NOMO-1 (cell line): ENCODE data around the gene SCN4B.

Experiments
- DNase-seq, 2 experiments: peaks; one replicate each; lab custom pipeline; 2025; ENCODE audit not compliant: unreplicated experiment in 2 of 2; lab: John Stamatoyannopoulos, UW

Gene SCN4B

DNA sequence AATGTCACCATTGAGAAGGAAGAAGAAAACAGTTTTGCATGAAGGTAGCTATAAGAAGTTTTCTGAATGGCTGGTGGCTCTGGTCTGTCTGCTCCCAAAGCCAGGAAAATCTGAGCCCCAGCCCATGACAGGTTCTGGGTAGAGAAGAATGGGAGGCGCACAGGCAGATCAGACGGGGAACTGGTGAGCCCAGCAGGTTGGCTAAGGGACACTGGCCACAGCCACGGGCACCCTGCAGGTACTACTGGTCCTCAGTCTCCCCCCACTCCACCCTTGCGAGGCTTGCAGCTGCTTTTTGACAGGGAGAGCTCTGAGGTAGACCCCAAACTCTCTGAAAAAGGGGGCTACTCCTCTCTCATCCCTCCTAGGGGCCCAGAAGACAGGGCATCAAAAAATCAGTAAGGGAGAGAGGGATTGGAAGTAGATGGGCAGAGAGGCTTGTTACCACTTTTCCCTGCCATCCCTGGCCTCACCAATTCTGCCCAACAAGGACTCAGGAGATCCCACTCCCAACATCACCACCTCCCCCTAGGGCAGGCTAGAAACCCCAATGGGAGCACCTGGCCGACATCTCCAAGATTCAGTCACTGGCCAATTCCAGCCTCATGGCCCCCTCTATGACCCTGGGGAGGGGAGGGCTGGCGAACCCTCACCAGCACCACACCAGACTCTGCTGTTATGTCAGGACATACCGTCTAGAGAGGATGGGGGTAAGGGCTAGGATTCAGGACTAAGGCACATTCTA lies 17.4 kb downstream of the SCN4B start:
- no peak for DNase-seq

DNA sequence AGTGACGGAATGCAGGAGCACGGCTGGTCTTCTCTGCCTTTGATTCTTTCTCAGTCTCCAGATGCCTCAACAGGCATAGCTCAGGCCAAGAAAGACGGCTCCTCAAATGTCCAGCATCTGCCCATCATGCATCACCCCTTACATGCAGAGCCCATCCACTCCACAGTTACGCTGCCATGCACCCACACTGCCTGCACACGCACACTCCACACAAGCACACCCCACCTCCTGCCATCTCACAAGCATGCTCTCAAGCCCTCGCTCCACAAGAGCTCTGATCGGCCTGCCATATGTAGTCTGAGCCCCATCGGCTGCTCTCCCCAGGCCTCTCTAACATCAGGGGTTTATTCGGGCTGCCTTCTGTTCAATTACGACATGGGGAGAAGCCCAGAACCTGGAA lies 18.8 kb downstream of the SCN4B start:
- no peak for DNase-seq

DNA sequence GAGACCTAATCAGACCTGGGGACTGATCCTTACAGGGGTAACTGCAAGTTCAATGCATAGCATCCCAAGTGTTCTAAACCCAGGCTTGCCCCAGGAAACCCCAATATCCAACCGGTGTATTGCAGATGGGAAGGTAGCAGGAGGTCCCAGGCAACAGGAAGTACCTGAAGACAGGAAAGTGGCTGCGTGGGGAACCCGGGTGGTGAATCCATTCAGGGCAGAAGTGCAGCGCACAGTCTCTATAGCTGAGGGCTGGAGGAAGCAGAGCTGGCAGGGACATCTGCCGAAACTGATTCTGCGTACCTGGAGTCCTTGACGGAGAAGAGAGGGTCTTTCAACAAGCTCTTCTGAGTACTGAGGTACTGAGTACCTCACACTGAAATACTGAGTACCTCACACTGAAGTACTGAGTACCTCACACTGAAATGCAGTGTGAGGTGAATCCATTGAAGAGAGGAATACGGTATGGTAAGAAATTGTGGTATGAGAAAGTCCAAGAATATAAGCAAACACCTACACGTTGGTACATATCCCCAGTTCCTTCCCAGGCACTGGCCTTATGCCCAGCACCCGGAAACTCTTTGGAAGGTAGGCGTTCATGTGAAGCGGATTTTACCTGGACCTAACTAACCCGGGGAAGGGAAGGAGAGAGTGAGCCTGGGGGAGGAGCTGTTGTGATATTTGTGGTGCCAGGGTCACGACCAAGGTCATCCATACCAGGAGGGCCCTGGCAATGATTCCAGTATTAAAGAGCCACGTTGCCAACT lies 20.1 kb downstream of the SCN4B start:
- no peak for DNase-seq

DNA sequence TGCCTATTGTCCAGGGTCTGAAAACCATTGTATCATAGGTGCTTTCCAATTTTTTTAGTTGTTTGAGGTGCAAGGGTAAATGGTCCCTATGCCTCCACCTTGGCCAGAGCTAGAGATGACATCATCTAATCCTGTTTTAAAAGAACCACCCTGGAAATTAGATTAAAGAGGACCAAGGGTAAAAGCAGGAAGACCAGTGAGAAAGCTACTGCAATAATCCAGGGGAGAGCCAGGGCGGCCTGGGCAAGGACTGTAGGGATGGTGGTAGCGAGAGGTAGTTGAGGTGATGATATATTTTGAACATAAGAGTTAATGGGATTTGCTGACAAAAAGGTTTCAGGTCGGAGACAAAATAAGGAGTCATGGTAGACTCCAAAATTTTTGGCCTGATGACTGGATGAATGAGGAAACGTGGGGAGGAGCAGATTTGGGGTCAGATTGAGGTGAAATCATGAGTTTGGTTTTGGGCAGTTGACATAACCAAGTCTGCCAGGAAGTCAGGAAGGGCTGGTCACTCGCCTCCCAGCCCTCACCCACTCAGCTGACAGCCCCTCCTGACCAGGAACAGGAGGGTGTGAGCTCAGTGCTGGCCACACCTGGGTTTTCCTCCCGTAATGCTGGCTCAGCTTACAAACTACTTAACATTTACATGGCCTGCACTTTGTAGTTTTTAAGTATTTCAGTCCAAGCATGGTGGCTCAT lies 23.0 kb downstream of the SCN4B start:
- no peak for DNase-seq

DNA sequence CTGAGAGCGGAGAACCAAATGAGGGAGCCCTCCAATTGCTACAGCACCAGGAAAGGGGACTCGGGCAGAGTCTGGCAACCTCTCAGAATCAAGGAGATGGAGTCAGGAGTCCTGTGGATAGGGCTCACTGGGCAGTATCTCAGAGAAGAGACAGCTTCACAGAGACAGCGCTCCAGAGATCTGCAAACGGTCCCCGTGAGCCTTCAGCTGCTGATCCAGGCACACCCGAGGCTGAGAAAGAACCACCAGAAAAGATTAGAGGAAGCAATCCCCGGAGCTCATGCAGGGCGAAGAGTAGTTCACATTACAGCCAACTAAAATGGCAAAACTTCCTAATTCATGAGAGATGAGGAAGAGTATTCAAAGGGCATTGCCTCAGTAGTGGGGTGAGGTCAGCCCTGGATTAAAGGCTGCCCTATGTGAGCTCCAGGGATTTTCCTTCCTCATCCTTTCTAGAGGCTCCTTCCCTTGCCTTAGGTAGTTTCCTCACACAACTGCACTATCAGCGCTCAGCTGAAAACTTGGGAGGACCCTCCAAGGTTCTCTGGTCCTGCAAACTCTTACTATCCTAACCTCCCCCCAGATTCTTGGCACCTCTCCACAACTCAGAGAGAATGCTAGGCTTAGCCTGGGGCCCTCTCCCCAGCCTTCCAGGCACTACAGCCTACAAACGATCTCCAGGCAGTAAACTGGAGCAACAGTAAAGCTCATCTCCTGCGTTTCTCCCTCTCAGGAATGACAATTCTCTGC lies 23.7 kb downstream of the SCN4B start:
- DNase-seq = peak; percentile 6 to 57

DNA sequence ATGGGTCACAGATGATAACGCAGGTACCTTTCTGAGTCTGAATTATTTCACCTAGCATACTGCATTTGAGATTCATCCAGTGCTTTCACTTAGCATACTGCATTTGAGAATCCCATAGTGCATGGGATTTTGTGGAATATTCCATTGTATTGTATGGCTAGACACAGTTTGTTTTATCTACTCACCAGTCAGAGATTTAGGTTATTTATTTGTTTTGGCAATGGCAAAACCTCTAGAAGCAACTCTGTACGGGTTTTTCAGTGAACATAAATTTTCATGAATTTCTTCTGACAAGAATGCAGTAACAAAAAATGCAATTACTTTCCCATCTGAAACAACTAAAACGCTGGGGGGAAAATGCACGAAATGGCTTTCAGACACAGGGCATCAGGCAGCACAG lies 24.3 kb downstream of the SCN4B start:
- DNase-seq = no peak

DNA sequence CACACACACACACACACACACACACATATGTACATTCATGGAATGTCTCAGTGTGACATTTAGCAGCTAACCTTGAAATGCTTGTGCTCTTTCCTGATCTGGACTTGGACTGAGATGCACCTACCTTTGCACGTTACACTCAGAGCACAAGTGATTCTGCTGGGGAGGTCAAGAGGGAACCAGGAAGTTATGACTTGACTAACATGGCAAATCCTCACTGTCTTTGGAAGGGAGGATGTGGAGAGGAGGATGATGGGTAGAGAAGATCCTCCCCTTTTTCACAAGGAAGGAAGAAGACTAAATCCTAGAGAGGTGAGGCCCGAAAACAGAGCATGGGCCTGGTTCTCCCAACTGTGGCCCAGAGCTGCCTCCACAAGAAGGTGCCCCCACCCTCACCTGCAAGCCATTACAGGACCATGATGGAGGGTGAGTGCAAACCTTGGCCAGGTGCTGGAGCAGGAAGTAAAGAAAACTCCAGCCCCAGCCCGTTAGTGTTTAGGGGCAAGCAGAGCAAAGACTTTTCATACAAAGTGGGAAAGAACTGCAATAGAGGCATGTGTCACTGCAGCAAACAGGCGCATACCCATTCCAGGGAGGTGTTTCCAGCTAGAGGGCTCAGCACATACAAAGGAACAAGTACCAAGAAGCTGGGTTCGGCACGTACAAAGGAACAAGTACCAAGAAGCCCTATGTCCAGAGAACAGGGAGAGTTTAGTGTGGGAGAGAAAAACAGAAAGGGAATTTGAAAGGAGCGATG lies 26.4 kb downstream of the SCN4B start:
- no peak for DNase-seq

DNA sequence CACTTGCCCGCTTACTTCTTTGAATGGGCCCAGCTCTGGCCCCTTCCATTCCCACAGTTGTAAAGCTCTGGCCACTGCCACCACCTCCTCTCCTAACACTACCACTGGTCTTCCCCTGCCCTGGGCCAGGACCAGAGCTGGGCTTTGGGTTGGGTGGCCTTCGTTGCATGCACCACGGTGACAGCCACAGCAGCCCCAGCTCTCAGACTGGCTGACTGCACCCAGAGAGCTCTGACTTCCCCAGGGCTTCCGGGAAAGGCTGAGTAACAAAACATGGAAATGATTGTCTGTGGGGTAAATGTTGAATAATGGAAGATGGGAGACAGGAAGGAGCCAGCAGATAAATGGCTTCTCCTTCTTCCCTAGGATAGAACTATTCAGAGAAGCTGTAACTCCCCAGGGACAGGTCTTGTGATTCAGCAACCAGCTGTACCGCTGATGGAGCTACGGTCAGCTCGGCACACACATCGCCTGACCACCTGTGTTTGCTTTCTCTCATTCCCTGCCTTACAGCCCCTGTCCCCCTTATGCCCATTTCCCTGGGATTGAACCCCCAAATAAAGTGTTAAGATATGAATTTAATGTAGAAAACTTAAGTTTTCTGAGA lies 27.6 kb downstream of the SCN4B start:
- DNase-seq = no peak

DNA sequence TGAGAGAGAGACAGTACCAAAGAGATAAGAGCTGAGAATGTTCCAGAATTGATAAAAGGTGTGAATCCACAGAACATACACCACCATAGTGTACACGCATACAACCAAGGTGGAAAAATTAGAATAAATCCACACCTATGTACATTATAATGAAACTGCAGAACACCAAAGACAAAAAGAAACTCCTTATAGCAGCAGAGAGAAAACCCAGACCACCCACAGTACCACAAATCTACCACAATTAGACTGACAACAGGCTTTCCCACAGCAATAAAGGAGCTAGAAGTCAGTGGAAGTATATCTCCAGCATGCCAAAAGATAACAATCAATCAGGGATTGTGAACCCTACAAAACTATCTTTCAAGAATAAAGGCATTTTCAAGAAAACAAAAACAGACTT lies 31.8 kb downstream of the SCN4B start:
- DNase-seq = no peak

DNA sequence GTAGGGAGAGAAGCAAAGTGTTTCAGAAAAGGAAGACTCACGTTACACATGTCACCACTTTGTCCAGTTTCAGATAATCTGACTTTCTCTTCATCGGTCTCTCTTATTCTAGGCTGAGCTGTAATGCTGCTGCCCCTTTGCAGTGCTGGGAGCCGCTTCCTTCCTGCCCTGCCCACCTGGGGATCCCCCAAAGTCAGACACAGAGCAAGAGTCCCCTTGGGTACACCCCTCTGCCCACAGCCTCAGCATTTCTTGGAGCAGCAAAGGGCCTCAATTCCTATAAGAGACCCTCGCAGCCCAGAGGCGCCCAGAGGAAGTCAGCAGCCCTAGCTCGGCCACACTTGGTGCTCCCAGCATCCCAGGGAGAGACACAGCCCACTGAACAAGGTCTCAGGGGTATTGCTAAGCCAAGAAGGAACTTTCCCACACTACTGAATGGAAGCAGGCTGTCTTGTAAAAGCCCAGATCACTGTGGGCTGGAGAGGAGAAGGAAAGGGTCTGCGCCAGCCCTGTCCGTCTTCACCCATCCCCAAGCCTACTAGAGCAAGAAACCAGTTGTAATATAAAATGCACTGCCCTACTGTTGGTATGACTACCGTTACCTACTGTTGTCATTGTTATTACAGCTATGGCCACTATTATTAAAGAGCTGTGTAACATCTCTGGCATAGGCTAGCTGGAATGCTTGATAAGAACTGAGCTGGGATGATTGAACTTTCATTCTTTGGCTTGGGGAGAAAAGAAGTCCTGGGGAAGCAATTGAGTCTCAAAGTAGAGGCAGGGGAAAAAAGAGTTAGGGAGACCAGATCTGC lies 34.6 kb downstream of the SCN4B start:
- DNase-seq = no peak

DNA sequence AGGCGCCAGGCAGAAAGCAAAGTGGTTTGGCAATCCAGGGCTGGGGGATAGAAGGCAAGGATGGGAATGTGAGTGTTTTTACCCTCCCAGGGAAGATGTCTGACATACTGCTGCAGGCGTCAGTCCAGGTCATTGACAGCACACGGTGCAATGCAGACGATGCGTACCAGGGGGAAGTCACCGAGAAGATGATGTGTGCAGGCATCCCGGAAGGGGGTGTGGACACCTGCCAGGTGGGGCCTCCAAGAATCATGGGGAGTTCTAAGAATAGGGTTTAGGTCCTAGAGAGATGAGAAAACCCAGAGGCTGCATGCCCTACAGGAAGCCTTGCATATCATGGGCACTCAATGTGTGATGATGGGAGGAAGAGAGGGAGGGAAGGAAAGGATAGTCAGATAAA lies 37.6 kb downstream of the SCN4B start:
- no peak for DNase-seq

DNA sequence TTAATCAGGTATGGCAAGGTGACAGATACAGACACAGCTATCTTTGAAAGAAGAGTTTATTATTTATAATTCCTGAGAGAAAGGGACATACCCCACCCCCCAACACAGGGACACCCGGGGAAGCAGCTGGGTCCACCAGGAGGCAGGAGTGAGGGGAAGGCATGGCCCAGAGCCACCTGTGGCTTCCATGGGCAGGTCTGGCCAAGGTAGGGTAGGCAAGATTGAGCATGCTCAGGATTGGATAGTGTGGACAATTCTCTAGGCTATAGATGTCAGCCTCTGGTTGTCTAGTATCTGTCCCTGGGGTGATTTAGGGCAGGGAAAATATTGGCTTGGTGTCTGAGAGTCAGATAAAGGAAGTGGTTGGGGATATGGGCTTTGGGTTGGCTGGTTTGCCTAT lies 38.4 kb downstream of the SCN4B start:
- no peak for DNase-seq

DNA sequence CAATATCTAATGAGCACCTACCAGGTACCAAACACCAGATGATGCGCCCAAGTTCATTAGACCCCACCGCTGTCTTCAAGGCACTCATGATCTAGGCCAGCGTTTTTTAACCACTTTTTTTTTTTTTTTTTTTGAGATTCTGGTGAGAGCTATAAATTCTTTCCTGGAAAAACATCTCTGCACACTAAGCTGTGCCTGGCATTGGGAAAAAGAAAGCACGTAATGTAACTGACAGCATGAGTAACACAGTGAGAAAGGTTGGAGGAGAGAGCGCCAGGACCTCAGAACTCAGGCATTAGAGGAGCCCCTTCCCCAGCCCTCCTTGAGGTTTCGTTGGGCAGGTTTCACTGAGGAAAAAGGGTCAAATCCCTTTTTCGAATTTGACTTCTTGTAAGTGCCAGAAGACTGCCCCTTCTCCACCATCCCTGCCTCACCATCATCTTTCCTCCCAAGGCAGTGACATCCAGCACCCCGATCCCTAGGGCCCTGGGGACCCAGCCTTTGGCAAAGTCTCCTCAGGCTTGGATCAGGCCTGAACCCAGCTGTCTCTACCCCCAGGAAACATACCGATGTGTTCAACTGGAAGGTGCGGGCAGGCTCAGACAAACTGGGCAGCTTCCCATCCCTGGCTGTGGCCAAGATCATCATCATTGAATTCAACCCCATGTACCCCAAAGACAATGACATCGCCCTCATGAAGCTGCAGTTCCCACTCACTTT lies 39.8 kb downstream of the SCN4B start:
- no peak for DNase-seq

DNA sequence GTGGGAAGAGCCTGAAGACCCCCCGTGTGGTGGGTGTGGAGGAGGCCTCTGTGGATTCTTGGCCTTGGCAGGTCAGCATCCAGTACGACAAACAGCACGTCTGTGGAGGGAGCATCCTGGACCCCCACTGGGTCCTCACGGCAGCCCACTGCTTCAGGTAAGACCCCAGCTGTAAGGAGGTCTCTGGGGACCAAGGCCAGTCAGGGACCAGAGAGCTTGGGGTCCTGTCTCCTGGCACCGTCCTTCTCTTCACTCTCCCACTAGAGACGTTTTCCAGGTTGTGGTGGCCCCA lies 40.9 kb downstream of the SCN4B start:
- no peak for DNase-seq

DNA sequence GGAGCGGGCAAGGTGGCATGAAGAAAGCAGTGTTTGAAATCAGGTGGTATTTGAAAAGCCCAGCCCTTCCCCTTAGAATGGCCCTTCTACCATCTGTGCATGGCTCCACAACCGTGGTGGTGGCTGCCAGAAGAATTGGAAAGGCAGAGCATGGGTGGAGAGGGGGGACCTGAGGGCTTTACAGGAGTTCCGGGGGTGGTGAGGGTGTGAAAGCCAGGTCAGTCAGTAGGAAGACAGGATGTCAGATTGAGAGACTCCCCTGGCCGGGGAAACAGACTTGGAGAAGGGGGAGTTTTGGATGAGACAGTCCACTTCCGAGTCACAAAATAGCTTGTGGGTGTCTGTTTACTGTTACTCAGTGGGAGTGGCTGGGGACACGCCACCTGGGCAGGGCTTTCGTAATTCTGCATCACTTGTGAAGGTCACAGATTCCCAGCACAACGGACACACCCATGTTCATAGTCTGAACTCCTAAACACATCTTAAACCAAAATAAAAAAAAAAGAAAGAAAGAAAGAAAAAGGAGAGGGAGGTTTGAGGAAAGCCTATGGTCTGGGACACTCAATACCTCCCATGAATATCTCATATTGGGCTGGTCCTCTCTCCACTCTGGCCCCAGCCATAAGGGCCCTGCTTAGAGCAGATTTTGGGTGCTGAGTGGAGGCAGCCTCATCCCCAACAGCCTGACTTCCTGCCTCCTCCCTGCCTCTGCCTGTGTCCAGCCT lies 41.4 kb downstream of the SCN4B start:
- no peak for DNase-seq

DNA sequence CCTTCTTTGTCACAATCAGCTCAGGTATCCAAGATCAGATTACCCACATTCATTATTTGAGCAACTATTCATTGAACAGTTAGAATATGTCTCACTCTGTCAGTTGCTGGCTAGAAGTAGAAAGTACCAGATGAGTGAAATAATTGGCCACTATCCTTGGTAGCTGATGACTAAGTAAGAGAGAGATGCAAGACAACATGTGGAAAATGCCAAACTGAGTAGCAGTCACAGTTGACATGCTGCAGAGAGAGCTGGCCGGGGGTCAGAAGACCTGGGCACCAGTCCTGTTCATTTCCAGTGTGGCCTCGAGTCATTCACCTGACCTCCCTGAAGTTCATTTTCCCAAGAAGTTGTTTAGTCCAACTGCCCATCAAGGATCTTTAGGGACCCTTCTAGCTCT lies 43.4 kb downstream of the SCN4B start:
- DNase-seq = no peak

DNA sequence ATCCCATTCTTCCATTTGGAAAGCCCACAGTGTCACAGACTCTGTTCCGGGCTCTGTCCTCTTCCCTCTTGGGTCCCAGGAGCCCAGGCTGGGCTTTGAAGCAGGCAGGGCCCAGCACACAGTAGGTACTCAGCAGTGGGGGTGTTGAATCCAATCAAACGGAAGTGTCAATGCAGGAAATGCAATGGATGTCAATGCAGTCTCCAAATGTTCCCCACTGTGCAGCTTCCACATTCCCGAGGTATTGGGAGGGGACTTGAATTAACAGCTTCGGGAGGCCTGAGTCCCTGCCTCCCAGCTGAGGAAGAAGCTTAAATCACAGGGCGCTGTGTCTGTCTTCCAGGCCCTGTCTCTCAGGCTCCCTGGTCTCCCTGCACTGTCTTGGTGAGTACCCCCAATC lies 44.1 kb downstream of the SCN4B start:
- no peak for DNase-seq

DNA sequence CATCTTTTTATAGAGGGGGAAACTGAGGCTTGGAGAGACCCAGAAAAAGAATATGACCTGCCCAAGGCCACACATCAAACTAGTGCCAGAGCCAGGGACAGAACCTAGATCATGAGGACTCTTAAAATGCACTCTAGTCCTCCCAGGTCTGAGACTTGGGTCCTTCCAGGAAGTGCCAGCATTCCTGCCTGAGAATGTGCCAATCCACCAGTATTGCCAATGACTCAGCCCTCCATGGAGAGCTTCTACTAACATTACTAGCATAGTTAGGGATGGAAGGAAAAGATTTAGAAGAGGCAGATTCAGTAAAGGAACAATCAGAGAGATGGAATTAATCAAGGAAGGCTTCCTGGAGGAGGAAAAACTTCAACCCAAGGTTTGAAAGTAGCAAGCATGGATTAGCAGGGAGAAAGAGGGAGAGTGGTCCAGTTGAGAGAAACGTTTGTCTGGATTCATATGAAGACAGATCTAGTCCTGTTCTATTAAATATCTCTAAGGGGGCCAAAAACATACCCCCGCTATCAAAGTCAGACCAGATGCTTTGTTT lies 45.8 kb downstream of the SCN4B start:
- no peak for DNase-seq
